HG02759 (cell line): ENCODE data around the gene SNUPN.
A peak's percentile ranks its signal among the peaks of the same experiment; 100 is the strongest.

ENCODE experiments used
- ATAC-seq: cut with Tn5 transposase; IDR thresholded peaks from one replicate; pipeline ENCODE4 v1.9.1; 2021; ENCODE audit warnings: mild to moderate bottlenecking, moderate library complexity; ENCODE audit not compliant: unreplicated experiment

The SNUPN gene

GRCh38 chr15:75654201-75654907 is 28.8 kb upstream of the SNUPN start:
- no peak for ATAC-seq

- no peak for ATAC-seq
Observed at GRCh38 chr15:75653347-75653913, 27.9 kb upstream of the SNUPN start.

GRCh38 chr15:75651810-75652543 is 26.5 kb upstream of the SNUPN start:
- no peak for ATAC-seq

GRCh38 chr15:75650908-75651809 is 25.6 kb upstream of the SNUPN start:
- ATAC-seq = no peak

GRCh38 chr15:75649848-75650247 is 24.3 kb upstream of the SNUPN start:
- no peak for ATAC-seq

GRCh38 chr15:75649045-75649761 is 23.7 kb upstream of the SNUPN start:
- ATAC-seq = no peak

- ATAC-seq = no peak
Observed at GRCh38 chr15:75648156-75649000, 22.9 kb upstream of the SNUPN start.

- no peak for ATAC-seq
Observed at GRCh38 chr15:75647370-75648155, 22.0 kb upstream of the SNUPN start, which contains the start of gene SNX33. Gene SNX33, plus strand, starts transcription at chr15:75647912. Its CDS starts 1,191 bp downstream, at chr15:75649103.

GRCh38 chr15:75646944-75647364 is 21.4 kb upstream of the SNUPN start:
- ATAC-seq = no peak

- ATAC-seq = no peak
Observed at GRCh38 chr15:75646112-75646943, 20.8 kb upstream of the SNUPN start.

GRCh38 chr15:75644376-75644775 is 18.9 kb upstream of the SNUPN start:
- ATAC-seq = no peak

- ATAC-seq = no peak
Observed at GRCh38 chr15:75641603-75642002, 16.1 kb upstream of the SNUPN start.

GRCh38 chr15:75641179-75641503 is 15.6 kb upstream of the SNUPN start:
- no peak for ATAC-seq

GRCh38 chr15:75640483-75641178 is 15.1 kb upstream of the SNUPN start:
- ATAC-seq = peak; percentile 36

- peak; percentile 95 for ATAC-seq
Observed at GRCh38 chr15:75639709-75640482, 14.4 kb upstream of the SNUPN start, which contains the start of gene IMP3. Gene IMP3, minus strand, starts transcription at chr15:75640224. Its CDS starts 56 bp downstream, at chr15:75640168.

GRCh38 chr15:75639191-75639708 is 13.7 kb upstream of the SNUPN start:
- ATAC-seq = no peak
